ENCODE measurements around the gene SHISAL1. TPM values are rescaled to one million over a fixed set of nuclear protein-coding genes. Genes with fewer than 3 reads are reported as not detected.

Gene SHISAL1
- total and polyA plus RNA-seq, 11 donors: 0.32 to 1.5 (median 0.85) TPM

DNA sequence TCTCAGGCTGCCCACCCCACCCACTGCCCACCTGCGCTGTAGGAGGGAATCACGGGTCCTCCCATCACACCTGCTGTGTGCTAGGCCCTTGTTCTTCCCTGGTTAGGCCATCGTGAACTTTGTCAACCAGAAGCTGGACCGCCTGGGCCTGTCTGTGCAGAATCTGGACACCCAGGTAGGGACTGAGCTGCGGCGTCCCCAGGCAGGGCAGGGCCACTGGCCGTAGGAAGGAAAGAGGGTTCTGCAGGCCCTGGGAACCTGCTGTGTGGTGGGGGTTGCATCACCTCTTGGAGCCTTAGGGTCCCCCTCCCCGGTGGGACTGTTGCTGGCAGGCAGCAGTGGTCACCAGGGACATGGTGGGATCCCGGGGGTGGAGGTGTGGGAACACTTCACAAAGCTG, 116.5 kb downstream of the SHISAL1 start:
- intact Hi-C loops (cut with DNase I): no loop called here
- H3K27me3 ChIP-seq: peaks cover 0 to 18% (median 0%) of the 10 kb centered on the region in 9 donors
- TF ChIP-seq CTCF (IDR thresholded peaks at IDR 0.05) (no peak), POLR2A (IDR thresholded peaks at IDR 0.05) (no peak)
- H3K9me3 ChIP-seq: no peaks in the 10 kb centered on the region
- H3K4me1 ChIP-seq: peaks cover 0 to 12% (median 0%) of the 10 kb centered on the region in 12 donors
- DNase-seq: no peak
- H3K4me3 ChIP-seq: no peak overlapping the region
- H3K27ac ChIP-seq: no peak overlapping the region
- 58 to 76% (median 71%) methylated on average over 6 to 9 of the region's 9 CpGs for WGBS, 4 donors
- peaks cover 0 to 37% (median 0%) of the 10 kb centered on the region in 9 donors for H3K36me3 ChIP-seq
- no peak for ATAC-seq

DNA sequence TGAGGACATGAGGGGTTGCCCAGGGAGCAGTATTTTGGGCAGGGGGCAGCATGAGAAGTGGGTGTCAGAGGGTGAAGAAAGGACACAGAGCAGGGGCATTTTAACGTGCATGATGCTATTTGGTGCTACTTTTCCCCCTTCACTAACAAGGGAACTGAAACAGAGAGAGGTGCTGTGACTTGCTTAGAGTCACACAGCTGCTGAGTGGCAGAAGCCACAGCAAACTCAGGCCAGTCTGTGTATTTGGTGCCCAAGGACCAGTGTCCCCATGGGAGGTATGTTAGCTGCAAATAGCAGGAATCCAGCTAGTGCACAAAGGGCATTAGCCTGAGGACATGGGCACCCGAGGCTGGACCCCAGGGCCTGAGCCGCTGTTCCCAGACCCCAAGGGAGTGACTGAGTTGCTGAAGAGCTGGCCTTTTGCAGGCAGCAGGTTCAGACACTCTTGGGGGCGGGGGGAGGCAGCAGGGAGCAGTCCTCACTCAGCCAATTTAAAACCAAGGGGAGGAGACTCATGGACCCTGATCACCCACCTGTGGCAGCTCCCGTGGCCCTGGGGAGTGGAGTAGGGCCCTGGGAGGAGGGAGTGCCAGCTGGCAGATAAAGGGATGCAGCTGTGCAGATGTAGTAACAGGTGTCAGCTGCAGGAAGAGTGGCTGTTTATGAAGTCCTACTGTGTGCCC, 117.4 kb downstream of the SHISAL1 start:
- WGBS, 4 donors: 51 to 64% (median 60%) methylated on average over 5 of the region's 5 CpGs
- DNase-seq (no peak), ATAC-seq (no peak)
- TF ChIP-seq CTCF (IDR thresholded peaks at IDR 0.05) (no peak), POLR2A (IDR thresholded peaks at IDR 0.05) (no peak)
- Histone ChIP-seq H3K4me1 (peaks cover 0 to 9% (median 0%) of the 10 kb centered on the region in 12 donors), H3K4me3 (no peak overlapping the region), H3K27me3 (peaks cover 0 to 18% (median 0%) of the 10 kb centered on the region in 9 donors), H3K9me3 (no peaks in the 10 kb centered on the region), H3K27ac (no peak overlapping the region), H3K36me3 (peaks cover 0 to 37% (median 0%) of the 10 kb centered on the region in 9 donors)
- intact Hi-C loops (cut with DNase I): no loop called here

GRCh38 chr22:44194569-44194968, 118.2 kb downstream of the SHISAL1 start:
- WGBS, 4 donors: 76 to 93% (median 91%) methylated on average over 2 of the region's 2 CpGs
- H3K27ac ChIP-seq: no peak overlapping the region

More at GRCh38 chr22:44194569-44194968, 118.2 kb downstream of the SHISAL1 start:
- Histone ChIP-seq H3K4me1 (peaks cover 0 to 5% (median 0%) of the 10 kb centered on the region in 12 donors), H3K27me3 (peaks cover 0 to 18% (median 0%) of the 10 kb centered on the region in 9 donors), H3K4me3 (no peak overlapping the region), H3K9me3 (no peaks in the 10 kb centered on the region), H3K36me3 (peaks cover 0 to 30% (median 0%) of the 10 kb centered on the region in 9 donors)
- TF ChIP-seq POLR2A (IDR thresholded peaks at IDR 0.05) (no peak), CTCF (IDR thresholded peaks at IDR 0.05) (no peak)
- DNase-seq (no peak), ATAC-seq (no peak)
- intact Hi-C loops (cut with DNase I): no loop called here

Other genes starting within 250 kb of the SHISAL1 start
- 10 to 100 TPM in 1 of 9 donors, 1 to 10 TPM in 8; 1.1 to 34.8 (median 2.1) TPM for gene PARVG, start 132.0 kb downstream of the SHISAL1 start, total RNA-seq
- 1 to 10 TPM; 2.6 to 3.0 TPM for gene PARVG, start 132.0 kb downstream of the SHISAL1 start, polyA plus RNA-seq
- 10 to 100 TPM; 23.2 to 34.8 (median 27.0) TPM for gene RTL6, start 185.3 kb upstream of the SHISAL1 start, total RNA-seq
- 10 to 100 TPM in 1 of 2 donors, 1 to 10 TPM in 1; 4.2 to 44.0 TPM for gene RTL6, start 185.3 kb upstream of the SHISAL1 start, polyA plus RNA-seq